Ishikawa (cell line): ENCODE data around the gene ANKRD13D.

ENCODE experiments used
- EGR1 ChIP-seq: IDR thresholded peaks from 2 replicates; pipeline ENCODE4 v1.6.1; 2012
- EP300 ChIP-seq: IDR thresholded peaks from 2 replicates; pipeline ENCODE4 v1.6.1; 2012; ENCODE audit warnings: borderline replicate concordance
- FOXM1 ChIP-seq: IDR thresholded peaks from 2 replicates; pipeline ENCODE4 v1.6.1; 2012; ENCODE audit warnings: low read depth, borderline replicate concordance
- MAX ChIP-seq: IDR thresholded peaks from 2 replicates; pipeline ENCODE4 v1.6.1; 2012
- RAD21 ChIP-seq: IDR thresholded peaks from 2 replicates; pipeline ENCODE4 v1.6.1; 2012; ENCODE audit warnings: low read depth
- YY1 ChIP-seq: IDR thresholded peaks from 2 replicates; pipeline ENCODE4 v1.6.1; 2012; ENCODE audit warnings: low read depth
- ZBTB7A ChIP-seq: IDR thresholded peaks from 2 replicates; pipeline ENCODE4 v1.6.1; 2012; ENCODE audit warnings: low read depth

DNA sequence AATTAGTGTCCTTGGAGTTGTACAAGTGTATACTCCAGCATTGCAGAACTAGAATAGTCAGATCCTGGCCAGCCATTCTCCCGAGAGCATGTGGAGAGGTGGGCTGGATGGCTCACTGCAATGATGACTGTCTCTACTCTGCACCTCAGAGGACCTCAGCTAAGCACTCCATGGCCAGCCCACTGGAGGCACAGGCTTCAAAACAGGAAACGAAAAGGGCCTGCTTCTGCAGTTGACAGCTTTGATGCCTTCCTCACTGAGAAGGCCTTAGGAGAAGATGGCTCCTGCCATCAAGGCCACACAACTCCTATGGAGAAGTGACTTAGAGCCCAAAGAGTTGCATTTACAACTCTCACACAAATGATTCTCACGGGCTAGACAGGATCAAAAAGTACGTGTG is 55.2 kb downstream of the ANKRD13D start:
- TF ChIP-seq ZBTB7A (no peak), RAD21 (no peak), EP300 (no peak), YY1 (no peak), FOXM1 (no peak), MAX (no peak), EGR1 (no peak)
